ENCODE results near the gene BHMT.

The BHMT gene

DNA sequence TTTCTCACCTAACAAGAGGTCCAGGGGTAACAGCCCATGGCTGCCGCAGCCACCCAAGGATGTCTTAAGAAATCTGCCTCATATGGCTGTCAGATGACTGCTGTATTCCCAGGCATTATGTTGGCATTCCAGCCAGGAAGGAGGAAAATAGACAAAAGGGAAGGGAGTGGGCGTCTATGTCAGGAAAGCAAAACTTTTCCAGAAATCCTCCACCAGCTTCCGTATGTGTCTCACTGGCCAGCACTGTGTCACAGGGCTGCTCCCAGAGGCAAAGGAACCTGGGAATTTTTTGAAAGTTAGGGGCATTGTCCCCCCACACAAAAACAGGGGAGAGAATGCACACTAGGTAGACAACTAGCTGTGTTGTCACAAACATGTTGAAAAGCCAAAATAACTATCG, 34.8 kb upstream of the BHMT start:
- TF ChIP-seq, protein P1, sequence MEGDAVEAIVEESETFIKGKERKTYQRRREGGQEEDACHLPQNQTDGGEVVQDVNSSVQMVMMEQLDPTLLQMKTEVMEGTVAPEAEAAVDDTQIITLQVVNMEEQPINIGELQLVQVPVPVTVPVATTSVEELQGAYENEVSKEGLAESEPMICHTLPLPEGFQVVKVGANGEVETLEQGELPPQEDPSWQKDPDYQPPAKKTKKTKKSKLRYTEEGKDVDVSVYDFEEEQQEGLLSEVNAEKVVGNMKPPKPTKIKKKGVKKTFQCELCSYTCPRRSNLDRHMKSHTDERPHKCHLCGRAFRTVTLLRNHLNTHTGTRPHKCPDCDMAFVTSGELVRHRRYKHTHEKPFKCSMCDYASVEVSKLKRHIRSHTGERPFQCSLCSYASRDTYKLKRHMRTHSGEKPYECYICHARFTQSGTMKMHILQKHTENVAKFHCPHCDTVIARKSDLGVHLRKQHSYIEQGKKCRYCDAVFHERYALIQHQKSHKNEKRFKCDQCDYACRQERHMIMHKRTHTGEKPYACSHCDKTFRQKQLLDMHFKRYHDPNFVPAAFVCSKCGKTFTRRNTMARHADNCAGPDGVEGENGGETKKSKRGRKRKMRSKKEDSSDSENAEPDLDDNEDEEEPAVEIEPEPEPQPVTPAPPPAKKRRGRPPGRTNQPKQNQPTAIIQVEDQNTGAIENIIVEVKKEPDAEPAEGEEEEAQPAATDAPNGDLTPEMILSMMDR (conservative IDR thresholded peaks at IDR 0.05), result no peak
- no peak for TF ChIP-seq ZFX (IDR thresholded peaks at IDR 0.05)
- no peak overlapping the region for H3K27ac ChIP-seq

- TF ChIP-seq, protein P1 (conservative IDR thresholded peaks at IDR 0.05), result no peak
- no peak for TF ChIP-seq ZFX (IDR thresholded peaks at IDR 0.05)
- H3K27ac ChIP-seq, result no peak overlapping the region
Observed at GRCh38 chr5:79077680-79078365, 33.8 kb upstream of the BHMT start.

- H3K27ac ChIP-seq, result no peak overlapping the region
- TF ChIP-seq, protein P1 (conservative IDR thresholded peaks at IDR 0.05), result no peak
- no peak for TF ChIP-seq ZFX (IDR thresholded peaks at IDR 0.05)
Observed at GRCh38 chr5:79080804-79081203, 30.8 kb upstream of the BHMT start.

GRCh38 chr5:79081779-79082178, 29.8 kb upstream of the BHMT start:
- TF ChIP-seq ZFX (IDR thresholded peaks at IDR 0.05), result no peak
- TF ChIP-seq, protein P1 (conservative IDR thresholded peaks at IDR 0.05), result no peak
- no peak overlapping the region for H3K27ac ChIP-seq

DNA sequence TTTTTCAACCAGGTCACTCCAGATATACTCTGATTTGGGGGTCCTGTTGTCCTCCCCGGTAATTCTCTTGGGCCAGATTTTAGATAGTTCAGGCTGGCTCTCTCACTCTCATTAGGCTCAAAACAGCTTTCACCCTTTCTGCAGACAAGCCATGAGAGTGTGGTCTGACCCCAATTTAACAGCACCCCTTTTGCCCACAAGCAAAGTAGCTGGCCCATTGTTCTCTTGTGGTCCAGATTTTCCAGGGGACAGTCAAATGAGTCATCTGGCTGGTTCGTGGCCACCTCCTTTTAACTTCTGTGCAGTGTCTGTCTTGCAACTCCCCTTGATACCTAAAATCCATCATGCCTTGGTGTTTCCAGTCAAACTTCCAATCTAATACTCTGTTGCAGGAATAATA, 25.5 kb upstream of the BHMT start:
- no peak overlapping the region for H3K27ac ChIP-seq
- TF ChIP-seq, protein P1 (conservative IDR thresholded peaks at IDR 0.05), result no peak
- TF ChIP-seq ZFX (IDR thresholded peaks at IDR 0.05), result no peak

DNA sequence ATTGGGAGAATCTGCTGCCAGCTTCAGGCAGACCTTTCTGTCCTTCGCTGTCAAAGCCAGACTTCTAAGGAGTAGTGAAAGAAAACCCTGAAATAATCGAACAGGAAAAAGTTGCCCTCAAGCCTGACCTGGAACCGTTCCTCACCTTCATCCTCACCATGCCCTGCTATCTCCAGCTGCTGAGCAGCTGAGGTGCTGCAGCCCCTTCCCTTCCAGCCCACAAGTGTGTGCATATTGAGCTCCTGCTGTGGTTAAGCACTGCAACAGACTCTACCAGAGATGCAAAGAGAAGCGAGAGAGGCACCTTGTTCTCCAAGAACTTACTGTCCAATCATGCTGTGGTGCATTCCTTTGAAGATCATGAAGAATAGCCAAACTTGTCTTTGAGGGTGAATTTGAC, 23.1 kb upstream of the BHMT start:
- TF ChIP-seq, protein P1 (conservative IDR thresholded peaks at IDR 0.05), result no peak
- TF ChIP-seq ZFX (IDR thresholded peaks at IDR 0.05), result no peak
- H3K27ac ChIP-seq, result no peak overlapping the region

- TF ChIP-seq, protein P1 (conservative IDR thresholded peaks at IDR 0.05), result no peak
- TF ChIP-seq ZFX (IDR thresholded peaks at IDR 0.05), result no peak
- no peak overlapping the region for H3K27ac ChIP-seq
Observed at GRCh38 chr5:79091064-79091463, 20.5 kb upstream of the BHMT start.

All from C4-2B (cell line).